ENCODE results near the gene CWH43. TPM values are rescaled to one million over a fixed set of nuclear protein-coding genes. Genes with fewer than 3 reads are reported as not detected.
"Not testable (repeated sequence)": the region's sequence is repeated elsewhere in the genome, so short reads cannot be mapped to it uniquely, and the experiment has no call there.

CWH43 gene
- total and polyA plus RNA-seq, 5 experiments from 2014 or later: not detected

- peaks cover 0 to 34% (median 5%) of the 10 kb centered on the region in 4 donors for H3K4me1 Mint-ChIP-seq
Measured at GRCh38 chr4:49103436-49104136, 117.5 kb downstream of the CWH43 start.

GRCh38 chr4:49104231-49104930, 118.3 kb downstream of the CWH43 start:
- H3K4me3 Mint-ChIP-seq, H3K27me3 Mint-ChIP-seq, POLR2A ChIA-PET, H3K27ac Mint-ChIP-seq, ATAC-seq, DNase-seq: not testable (repeated sequence)
- peaks cover 0 to 32% (median 5%) of the 10 kb centered on the region in 4 donors for H3K4me1 Mint-ChIP-seq
- peaks cover 0 to 67% (median 29%) of the 10 kb centered on the region in 3 donors for H3K36me3 Mint-ChIP-seq
- peaks cover 20 to 89% (median 78%) of the 10 kb centered on the region in 9 donors for H3K9me3 Mint-ChIP-seq

More at GRCh38 chr4:49103436-49104136, 117.5 kb downstream of the CWH43 start:
- H3K27ac Mint-ChIP-seq, ATAC-seq, H3K4me3 Mint-ChIP-seq, H3K27me3 Mint-ChIP-seq, POLR2A ChIA-PET: not testable (repeated sequence)
- Mint-ChIP-seq H3K9me3 (peaks cover 17 to 91% (median 83%) of the 10 kb centered on the region in 9 donors), H3K36me3 (peaks cover 0 to 72% (median 29%) of the 10 kb centered on the region in 3 donors)
- DNase-seq: peak in 1 of 10 donors; percentile 57

- DNase-seq, POLR2A ChIA-PET, ATAC-seq, H3K27ac Mint-ChIP-seq, H3K4me3 Mint-ChIP-seq, H3K27me3 Mint-ChIP-seq: not testable (repeated sequence)
- Mint-ChIP-seq H3K9me3 (peaks cover 20 to 89% (median 79%) of the 10 kb centered on the region in 9 donors), H3K36me3 (peaks cover 0 to 66% (median 32%) of the 10 kb centered on the region in 3 donors), H3K4me1 (peaks cover 0 to 32% (median 5%) of the 10 kb centered on the region in 4 donors)
Measured at GRCh38 chr4:49105248-49105904, 119.3 kb downstream of the CWH43 start.

- H3K27ac Mint-ChIP-seq, ATAC-seq, POLR2A ChIA-PET, H3K27me3 Mint-ChIP-seq, H3K4me3 Mint-ChIP-seq: not testable (repeated sequence)
- Mint-ChIP-seq H3K9me3 (peaks cover 20 to 98% (median 88%) of the 10 kb centered on the region in 9 donors), H3K36me3 (peaks cover 0 to 74% (median 37%) of the 10 kb centered on the region in 3 donors), H3K4me1 (peaks cover 0 to 33% (median 6%) of the 10 kb centered on the region in 4 donors)
- peak in 1 of 10 donors; percentile 17 for DNase-seq
Measured at GRCh38 chr4:49107262-49107661, 121.2 kb downstream of the CWH43 start.

GRCh38 chr4:49108183-49108978, 122.3 kb downstream of the CWH43 start:
- Mint-ChIP-seq H3K4me1 (peaks cover 0 to 29% (median 5%) of the 10 kb centered on the region in 4 donors), H3K36me3 (peaks cover 0 to 70% (median 30%) of the 10 kb centered on the region in 3 donors), H3K9me3 (peaks cover 14 to 98% (median 88%) of the 10 kb centered on the region in 9 donors)
- DNase-seq, H3K4me3 Mint-ChIP-seq, H3K27me3 Mint-ChIP-seq, POLR2A ChIA-PET, H3K27ac Mint-ChIP-seq: not testable (repeated sequence)
- ATAC-seq: peak in 1 of 2 donors; percentile 63

- DNase-seq, POLR2A ChIA-PET, H3K27me3 Mint-ChIP-seq, H3K4me3 Mint-ChIP-seq, H3K27ac Mint-ChIP-seq: not testable (repeated sequence)
- H3K36me3 Mint-ChIP-seq: peaks cover 0 to 61% (median 27%) of the 10 kb centered on the region in 3 donors
- peaks cover 13 to 98% (median 86%) of the 10 kb centered on the region in 9 donors for H3K9me3 Mint-ChIP-seq
- peak in 1 of 2 donors; percentile 52 for ATAC-seq
- peaks cover 0 to 26% (median 5%) of the 10 kb centered on the region in 4 donors for H3K4me1 Mint-ChIP-seq
Measured at GRCh38 chr4:49109567-49110166, 123.6 kb downstream of the CWH43 start.

GRCh38 chr4:49110579-49110978, 124.5 kb downstream of the CWH43 start:
- DNase-seq, POLR2A ChIA-PET, H3K27ac Mint-ChIP-seq, H3K27me3 Mint-ChIP-seq, H3K4me3 Mint-ChIP-seq: not testable (repeated sequence)
- peak in 1 of 2 donors; percentile 38 for ATAC-seq
- Mint-ChIP-seq H3K4me1 (peaks cover 0 to 22% (median 3%) of the 10 kb centered on the region in 4 donors), H3K9me3 (peaks cover 13 to 98% (median 81%) of the 10 kb centered on the region in 9 donors), H3K36me3 (peaks cover 0 to 52% (median 23%) of the 10 kb centered on the region in 3 donors)

Other genes with a start within 250 kb of the CWH43 start
- 100 to 1,000 TPM; 111 to 119 TPM for gene FRYL, start 206.0 kb upstream of the CWH43 start, total RNA-seq
- 10 to 100 TPM; 31.4 to 36.4 (median 31.6) TPM for gene FRYL, start 206.0 kb upstream of the CWH43 start, polyA plus RNA-seq
- 100 to 1,000 TPM; 125 to 131 TPM for gene OCIAD1, start 155.2 kb upstream of the CWH43 start, total RNA-seq
- gene OCIAD1, start 155.2 kb upstream of the CWH43 start, polyA plus RNA-seq: 100 to 1,000 TPM; 172 to 191 (median 188) TPM
- 100 to 1,000 TPM; 110 to 127 TPM for gene OCIAD2, start 79.5 kb upstream of the CWH43 start, total RNA-seq
- gene OCIAD2, start 79.5 kb upstream of the CWH43 start, polyA plus RNA-seq: 100 to 1,000 TPM; 261 to 277 (median 272) TPM

All from naive thymus-derived CD8-positive, alpha-beta T cell (primary cell).